AG20443 (cell line): Measurements from ENCODE around the gene TAAR9.

Experiments used
- DNase-seq: peaks from one replicate; pipeline ENCODE4 v3.0.0; 2012; ENCODE audit warnings: low spot score, mixed read lengths

TAAR9 gene

GRCh38 chr6:132587424-132587823, 49.3 kb downstream of the TAAR9 start:
- no peak for DNase-seq
